BLaER1 treated with 17β-estradiol and CSF1 and Interleukin-3, amounts not matched to agents 10 nM and 100 nM (cell line): ENCODE measurements around the gene S100P.
"Not testable (repeated sequence)": the region's sequence is repeated elsewhere in the genome, so short reads cannot be mapped to it uniquely, and the experiment has no call there.

Experiments
- H3K27ac ChIP-seq, 11 experiments: shearing (Covaris generic); formaldehyde crosslinking; 2 replicates each; pipeline ENCODE4 v1.8.1; 2022
- H3K27me3 ChIP-seq, 11 experiments: shearing (Covaris generic); formaldehyde crosslinking; 2 replicates each; pipeline ENCODE4 v1.8.1; 2022
- H3K36me3 ChIP-seq, 11 experiments: shearing (Covaris generic); formaldehyde crosslinking; 2 replicates each; pipeline ENCODE4 v1.8.1; 2022
- H3K4me1 ChIP-seq, 10 experiments: shearing (Covaris generic); formaldehyde crosslinking; 2 replicates each; pipeline ENCODE4 v1.8.1; 2022
- H3K4me2 ChIP-seq, 11 experiments: shearing (Covaris generic); formaldehyde crosslinking; 2 replicates each; pipeline ENCODE4 v1.8.1; 2022
- H3K4me3 ChIP-seq, 10 experiments: shearing (Covaris generic); formaldehyde crosslinking; 2 replicates each; pipeline ENCODE4 v1.8.1; 2022
- H3K9ac ChIP-seq, 11 experiments: shearing (Covaris generic); formaldehyde crosslinking; 2 replicates each; pipeline ENCODE4 v1.8.1; 2022
- H3K9me3 ChIP-seq, 11 experiments: shearing (Covaris generic); formaldehyde crosslinking; replicated peaks in 1 of 11; 2 replicates each; pipeline ENCODE4 v1.8.1; 2022
- H4K20me1 ChIP-seq, 11 experiments: shearing (Covaris generic); formaldehyde crosslinking; 2 replicates each; pipeline ENCODE4 v1.8.1; 2022
- Cebpa-rat ChIP-seq, 11 experiments: shearing (Covaris generic); IDR thresholded peaks; 2 replicates each; pipeline ENCODE4 v1.8.1; 2022

S100P gene

GRCh38 chr4:6718932-6719610 is 25.4 kb downstream of the S100P start:
- no peaks in the 10 kb centered on the region for H3K9me3 ChIP-seq
- H3K9ac ChIP-seq: peak overlapping the region in 2 of 11 experiments; percentile 34 to 36; a peak in 3 of 22 replicates
- no peak overlapping the region for H3K4me3 ChIP-seq
- no peak for TF ChIP-seq Cebpa-rat (IDR thresholded peaks at IDR 0.05)
- H3K27ac ChIP-seq: peak overlapping the region in 2 of 11 experiments; percentile 0 to 34; a peak in 2 of 22 replicates
- H3K36me3 ChIP-seq: no peaks in the 10 kb centered on the region; a peak in 1 of 22 replicates
- H3K27me3 ChIP-seq: no peaks in the 10 kb centered on the region
- H3K4me1 ChIP-seq: peaks cover 32 to 53% (median 45%) of the 10 kb centered on the region in 10 experiments
- peaks cover 9 to 38% (median 29%) of the 10 kb centered on the region in 11 experiments; a peak in 18 of 22 replicates for H4K20me1 ChIP-seq
- H3K4me2 ChIP-seq: no peak overlapping the region

- no peaks in the 10 kb centered on the region; a peak in 1 of 22 replicates for H3K36me3 ChIP-seq
- H3K9me3 ChIP-seq: no peaks in the 10 kb centered on the region
- H3K27me3 ChIP-seq: no peaks in the 10 kb centered on the region
- H4K20me1 ChIP-seq: peaks cover 9 to 38% (median 29%) of the 10 kb centered on the region in 11 experiments; a peak in 18 of 22 replicates
- H3K4me2 ChIP-seq: peak overlapping the region in 9 of 11 experiments; percentile 38 to 76 (median 47); a peak in 16 of 22 replicates
- no peak overlapping the region for H3K4me3 ChIP-seq
- peaks cover 28 to 53% (median 44%) of the 10 kb centered on the region in 10 experiments for H3K4me1 ChIP-seq
- TF ChIP-seq Cebpa-rat (IDR thresholded peaks at IDR 0.05): no peak
- H3K27ac ChIP-seq: peak overlapping the region in 3 of 11 experiments; percentile 0 to 34 (median 12); a peak in 2 of 22 replicates
- peak overlapping the region in 2 of 11 experiments; percentile 10 to 39; a peak in 2 of 22 replicates for H3K9ac ChIP-seq
Measured at GRCh38 chr4:6719611-6720179, 26.0 kb downstream of the S100P start.

- no peak for TF ChIP-seq Cebpa-rat (IDR thresholded peaks at IDR 0.05)
- Histone ChIP-seq H3K4me1 (peaks cover 22 to 49% (median 40%) of the 10 kb centered on the region in 10 experiments), H3K4me2 (peak overlapping the region; percentile 38 to 76 (median 49)), H4K20me1 (peaks cover 9 to 38% (median 29%) of the 10 kb centered on the region in 11 experiments; a peak in 18 of 22 replicates), H3K27ac (peak overlapping the region in 4 of 11 experiments; percentile 2 to 37 (median 20); a peak in 2 of 22 replicates), H3K36me3 (no peaks in the 10 kb centered on the region; a peak in 1 of 22 replicates), H3K4me3 (no peak overlapping the region), H3K9ac (peak overlapping the region in 3 of 11 experiments; percentile 7 to 39 (median 39); a peak in 6 of 22 replicates), H3K9me3 (no peaks in the 10 kb centered on the region), H3K27me3 (no peaks in the 10 kb centered on the region)
Measured at GRCh38 chr4:6720202-6720699, 26.6 kb downstream of the S100P start.

DNA sequence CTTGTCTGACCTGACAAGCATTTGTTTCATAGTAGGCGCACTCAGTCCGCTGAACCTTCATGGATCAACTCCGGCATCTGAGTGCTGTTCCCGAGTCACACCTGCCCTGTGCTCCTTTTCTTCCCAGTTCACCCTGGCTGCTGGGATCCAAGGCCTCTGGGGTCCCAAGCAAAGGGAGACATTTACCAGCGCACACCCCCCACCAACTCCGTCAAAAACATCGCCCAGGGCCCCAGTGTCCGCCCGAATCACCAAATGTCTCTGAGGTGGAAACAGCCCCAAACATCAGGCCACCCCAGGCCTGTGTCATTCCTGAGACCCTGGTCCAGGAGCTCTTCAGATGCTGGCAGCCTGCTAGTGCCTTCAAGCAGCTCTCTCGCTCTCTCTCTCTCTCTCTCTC is 27.4 kb downstream of the S100P start:
- Histone ChIP-seq H3K9me3 (no peaks in the 10 kb centered on the region), H3K4me1 (peaks cover 17 to 43% (median 34%) of the 10 kb centered on the region in 10 experiments), H3K4me2 (peak overlapping the region in 5 of 11 experiments; percentile 38 to 53 (median 47); a peak in 8 of 22 replicates), H3K27ac (peak overlapping the region in 2 of 11 experiments; percentile 34 to 37; a peak in 1 of 22 replicates), H3K27me3 (no peaks in the 10 kb centered on the region), H3K36me3 (no peaks in the 10 kb centered on the region; a peak in 1 of 22 replicates), H3K4me3 (no peak overlapping the region), H3K9ac (peak overlapping the region in 3 of 11 experiments; percentile 7 to 39 (median 39); a peak in 4 of 22 replicates), H4K20me1 (peaks cover 9 to 38% (median 29%) of the 10 kb centered on the region in 11 experiments; a peak in 18 of 22 replicates)
- no peak for TF ChIP-seq Cebpa-rat (IDR thresholded peaks at IDR 0.05)

- Histone ChIP-seq H3K4me1 (peaks cover 19 to 48% (median 40%) of the 10 kb centered on the region in 10 experiments), H3K4me2 (no peak overlapping the region), H3K27ac (no peak overlapping the region), H4K20me1 (peaks cover 4 to 21% (median 17%) of the 10 kb centered on the region in 11 experiments; a peak in 18 of 22 replicates), H3K27me3 (no peaks in the 10 kb centered on the region), H3K9ac (no peak overlapping the region), H3K9me3 (no peaks in the 10 kb centered on the region), H3K4me3 (no peak overlapping the region), H3K36me3 (no peaks in the 10 kb centered on the region; a peak in 1 of 22 replicates)
- no peak for TF ChIP-seq Cebpa-rat (IDR thresholded peaks at IDR 0.05)
Measured at GRCh38 chr4:6722891-6723290, 29.2 kb downstream of the S100P start.

DNA sequence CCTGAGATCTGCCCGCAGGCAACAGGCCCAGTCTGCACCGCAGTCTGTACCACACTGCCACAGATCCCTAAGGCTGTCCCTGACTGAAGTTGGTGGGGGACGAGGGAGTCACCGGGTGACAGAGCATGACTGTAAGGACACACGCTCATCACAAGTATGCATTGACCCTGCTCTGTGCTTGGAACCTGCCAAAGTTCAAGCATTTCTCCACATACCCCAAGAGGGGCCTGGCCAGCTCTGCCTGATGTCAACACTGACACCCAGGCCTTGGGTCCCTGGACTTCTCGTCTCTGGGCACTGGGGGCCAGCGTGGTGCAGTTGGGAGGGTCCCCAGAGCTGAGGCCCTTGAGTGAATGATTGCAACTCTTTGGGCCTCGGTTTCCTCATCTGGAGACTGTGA is 30.2 kb downstream of the S100P start:
- peaks cover 24 to 51% (median 42%) of the 10 kb centered on the region in 10 experiments for H3K4me1 ChIP-seq
- H3K36me3 ChIP-seq: no peaks in the 10 kb centered on the region
- H3K27me3 ChIP-seq: no peaks in the 10 kb centered on the region
- H3K4me2 ChIP-seq: no peak overlapping the region
- H3K9me3 ChIP-seq: no peaks in the 10 kb centered on the region
- no peak overlapping the region for H3K27ac ChIP-seq
- H4K20me1 ChIP-seq: peaks cover 0 to 11% (median 9%) of the 10 kb centered on the region in 11 experiments; a peak in 13 of 22 replicates
- TF ChIP-seq Cebpa-rat (IDR thresholded peaks at IDR 0.05): no peak
- no peak overlapping the region for H3K9ac ChIP-seq
- H3K4me3 ChIP-seq: no peak overlapping the region

DNA sequence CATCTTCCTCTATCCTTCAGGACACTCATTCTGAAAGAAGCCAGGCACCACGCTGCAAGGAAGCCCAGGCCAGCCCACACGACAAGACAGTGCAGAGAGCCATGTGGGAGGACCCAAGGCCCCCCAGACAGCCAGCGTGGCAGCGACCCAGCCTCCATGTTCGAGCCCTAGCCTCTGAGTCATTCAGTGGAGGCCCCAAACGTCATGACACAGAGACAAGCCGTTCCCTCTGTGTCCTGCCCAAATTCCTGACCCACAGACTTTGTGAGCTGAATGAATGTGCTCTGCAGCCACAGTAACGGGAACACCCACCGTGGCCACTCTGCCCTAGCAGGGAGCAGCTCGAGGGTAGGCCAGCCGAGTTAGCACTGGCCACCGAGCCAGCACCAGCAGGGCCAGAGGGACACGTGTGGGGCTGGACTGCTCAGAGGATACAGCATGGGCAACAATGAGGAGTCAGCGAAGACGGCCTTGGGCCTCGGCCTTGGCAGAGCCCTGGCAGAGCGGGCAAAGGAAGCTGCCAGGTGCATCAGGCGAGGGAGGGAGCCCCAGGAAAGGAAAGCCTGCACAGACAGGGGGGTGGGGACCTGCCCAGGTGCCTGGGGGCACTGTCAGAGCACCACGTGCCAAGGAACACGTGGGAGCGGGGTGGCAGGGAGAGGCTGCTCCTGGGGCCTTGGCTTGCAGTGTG is 30.9 kb downstream of the S100P start:
- H3K9ac ChIP-seq: peak overlapping the region in 2 of 11 experiments; percentile 7 to 10; a peak in 1 of 22 replicates
- H4K20me1 ChIP-seq: peaks cover 0 to 4% (median 1%) of the 10 kb centered on the region in 11 experiments; a peak in 7 of 22 replicates
- no peak overlapping the region for H3K4me3 ChIP-seq
- H3K27me3 ChIP-seq: no peaks in the 10 kb centered on the region
- TF ChIP-seq Cebpa-rat (IDR thresholded peaks at IDR 0.05): no peak
- H3K4me1 ChIP-seq: peaks cover 26 to 49% (median 43%) of the 10 kb centered on the region in 10 experiments
- no peaks in the 10 kb centered on the region for H3K9me3 ChIP-seq
- H3K36me3 ChIP-seq: no peaks in the 10 kb centered on the region
- no peak overlapping the region for H3K4me2 ChIP-seq
- no peak overlapping the region; a peak in 1 of 22 replicates for H3K27ac ChIP-seq

- H3K27ac ChIP-seq, H3K36me3 ChIP-seq, H3K4me3 ChIP-seq, H3K9me3 ChIP-seq, H3K27me3 ChIP-seq, H3K4me2 ChIP-seq, H4K20me1 ChIP-seq: not testable (repeated sequence)
- Histone ChIP-seq H3K9ac (0 out of 22 replicates have a peak overlapping the region, but pooled peaks of 1 of the 11 experiments have one; percentile 7), H3K4me1 (peaks cover 21 to 43% (median 35%) of the 10 kb centered on the region in 10 experiments)
Measured at GRCh38 chr4:6725427-6725961, 31.8 kb downstream of the S100P start.
